HG03354 (cell line): Measurements from ENCODE around the gene RIC8A.
"Not testable (repeated sequence)": the region's sequence is repeated elsewhere in the genome, so short reads cannot be mapped to it uniquely, and the experiment has no call there.

Experiments
- ATAC-seq: cut with Tn5 transposase; IDR thresholded peaks from one replicate; pipeline ENCODE4 v1.9.1; 2021; ENCODE audit warnings: mild to moderate bottlenecking; ENCODE audit not compliant: unreplicated experiment, poor library complexity, severe bottlenecking

Gene RIC8A

GRCh38 chr11:215581-216037, 8.1 kb downstream of the RIC8A start:
- no peak for ATAC-seq

GRCh38 chr11:216081-216974, 8.8 kb downstream of the RIC8A start:
- no peak for ATAC-seq

GRCh38 chr11:217704-218103, 10.2 kb downstream of the RIC8A start:
- ATAC-seq = no peak

GRCh38 chr11:218815-219593, 11.5 kb downstream of the RIC8A start:
- ATAC-seq = no peak

GRCh38 chr11:220641-221215, 13.2 kb downstream of the RIC8A start:
- ATAC-seq = not testable (repeated sequence)

GRCh38 chr11:221539-221938, 14.0 kb downstream of the RIC8A start:
- no peak for ATAC-seq

GRCh38 chr11:221998-222789, 14.7 kb downstream of the RIC8A start:
- ATAC-seq = no peak

- no peak for ATAC-seq
Observed at GRCh38 chr11:223026-223789, 15.7 kb downstream of the RIC8A start.

GRCh38 chr11:223884-224283, 16.4 kb downstream of the RIC8A start:
- ATAC-seq = no peak

GRCh38 chr11:224424-224823, 16.9 kb downstream of the RIC8A start:
- no peak for ATAC-seq

- ATAC-seq = no peak
Observed at GRCh38 chr11:225734-226453, 18.4 kb downstream of the RIC8A start.

GRCh38 chr11:227824-228379, 20.4 kb downstream of the RIC8A start:
- ATAC-seq = no peak

- ATAC-seq = no peak
Observed at GRCh38 chr11:230431-230830, 22.9 kb downstream of the RIC8A start.

- ATAC-seq = no peak
Observed at GRCh38 chr11:232783-233565, 25.5 kb downstream of the RIC8A start.

- ATAC-seq = no peak
Observed at GRCh38 chr11:235180-235579, 27.7 kb downstream of the RIC8A start.

- peak; percentile 15 for ATAC-seq
Observed at GRCh38 chr11:235609-235996, 28.1 kb downstream of the RIC8A start.

GRCh38 chr11:235997-236773, 28.7 kb downstream of the RIC8A start, which contains the start of gene SIRT3:
SIRT3 (minus strand) TSS chr11:236342; CDS start chr11:236328, 14 bp downstream.
- peak; percentile 84 for ATAC-seq
